ENCODE results near the gene TMEM145.
"Not testable (repeated sequence)": the region's sequence is repeated elsewhere in the genome, so short reads cannot be mapped to it uniquely, and the experiment has no call there.

TMEM145 gene

DNA sequence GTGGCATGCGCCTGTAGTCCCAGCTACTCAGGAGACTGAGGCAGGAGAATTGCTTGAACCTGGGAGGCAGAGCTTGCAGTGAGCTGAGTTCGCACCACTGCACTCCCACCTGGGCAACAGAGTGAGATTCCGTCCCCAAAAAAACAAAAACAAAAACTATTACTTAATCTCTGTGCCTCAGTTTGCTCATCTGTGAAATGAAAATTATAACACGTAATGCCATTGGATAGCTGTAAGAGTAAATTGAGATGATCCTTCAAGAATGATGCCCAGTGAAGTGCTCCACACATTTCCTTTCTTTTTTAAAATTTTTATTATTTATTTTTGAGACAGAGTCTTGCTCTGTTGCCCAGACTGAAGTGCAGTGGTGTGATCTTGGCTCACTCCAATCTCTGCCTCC lies 26.8 kb downstream of the TMEM145 start:
- H3K4me1 Mint-ChIP-seq (ENCODE audit: low read depth); H3K27ac Mint-ChIP-seq; H3K4me3 Mint-ChIP-seq: not testable (repeated sequence)

DNA sequence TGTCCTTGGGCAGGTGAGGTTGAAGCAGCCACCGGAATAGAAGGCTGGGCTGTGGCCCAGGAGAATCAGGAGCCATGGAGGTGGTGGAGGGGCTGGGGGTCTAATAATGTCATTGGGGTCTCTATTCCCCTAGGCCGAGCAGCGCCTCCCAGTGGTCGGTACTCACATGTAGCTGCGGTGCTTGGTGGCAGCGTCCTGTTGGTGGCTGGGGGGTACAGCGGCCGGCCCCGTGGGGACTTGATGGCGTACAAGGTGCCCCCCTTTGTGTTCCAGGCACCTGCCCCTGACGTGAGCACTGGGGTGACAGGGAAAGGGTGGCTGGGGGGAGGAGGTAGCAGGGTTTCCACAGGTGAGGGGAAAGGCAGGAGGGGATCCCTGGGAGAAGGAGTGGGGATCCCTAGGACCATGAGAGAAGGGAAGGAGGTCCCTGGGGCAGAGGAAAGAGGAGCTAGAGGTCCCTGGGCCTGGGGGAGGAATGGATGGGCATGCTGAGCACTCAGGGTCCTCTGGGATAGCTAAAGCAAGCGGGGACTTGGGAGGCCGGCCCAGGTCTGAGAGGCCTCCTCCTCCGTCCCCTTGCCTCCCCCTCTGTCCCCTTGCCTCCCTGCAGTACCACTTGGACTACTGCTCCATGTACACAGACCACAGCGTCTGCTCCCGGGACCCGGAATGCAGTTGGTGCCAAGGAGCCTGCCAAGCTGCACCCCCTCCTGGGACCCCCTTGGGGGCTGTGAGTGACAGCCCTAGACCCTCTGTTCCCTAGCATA lies 30.4 kb downstream of the TMEM145 start:
- Mint-ChIP-seq H3K4me3 (no peak overlapping the region), H3K27me3 (no peaks in the 10 kb centered on the region), H3K9me3 (no peaks in the 10 kb centered on the region), H3K27ac (no peak overlapping the region), H3K36me3 (ENCODE audit: low read depth) (peaks cover under 1% of the 10 kb centered on the region), H3K4me1 (ENCODE audit: low read depth) (no peaks in the 10 kb centered on the region)

More for the DNA sequence above, 26.8 kb downstream of the TMEM145 start:
- H3K36me3 Mint-ChIP-seq (ENCODE audit: low read depth); H3K9me3 Mint-ChIP-seq; H3K27me3 Mint-ChIP-seq: not testable (repeated sequence)

- no peak overlapping the region for H3K27ac Mint-ChIP-seq
- H3K4me3 Mint-ChIP-seq: no peak overlapping the region
- no peaks in the 10 kb centered on the region for H3K4me1 Mint-ChIP-seq (ENCODE audit: low read depth)
- no peaks in the 10 kb centered on the region for H3K36me3 Mint-ChIP-seq (ENCODE audit: low read depth)
- H3K27me3 Mint-ChIP-seq: no peaks in the 10 kb centered on the region
- H3K9me3 Mint-ChIP-seq: no peaks in the 10 kb centered on the region
Observed at GRCh38 chr19:42344336-42344893, 31.3 kb downstream of the TMEM145 start.

GRCh38 chr19:42345191-42345812 lies 32.2 kb downstream of the TMEM145 start:
- no peak overlapping the region for H3K27ac Mint-ChIP-seq
- no peaks in the 10 kb centered on the region for H3K27me3 Mint-ChIP-seq
- no peaks in the 10 kb centered on the region for H3K36me3 Mint-ChIP-seq (ENCODE audit: low read depth)
- no peaks in the 10 kb centered on the region for H3K4me1 Mint-ChIP-seq (ENCODE audit: low read depth)
- H3K9me3 Mint-ChIP-seq: no peaks in the 10 kb centered on the region
- H3K4me3 Mint-ChIP-seq: no peak overlapping the region

- H3K4me1 Mint-ChIP-seq (ENCODE audit: low read depth): no peaks in the 10 kb centered on the region
- no peaks in the 10 kb centered on the region for H3K36me3 Mint-ChIP-seq (ENCODE audit: low read depth)
- no peaks in the 10 kb centered on the region for H3K9me3 Mint-ChIP-seq
- H3K4me3 Mint-ChIP-seq: no peak overlapping the region
- H3K27ac Mint-ChIP-seq: no peak overlapping the region
- no peaks in the 10 kb centered on the region for H3K27me3 Mint-ChIP-seq
Observed at GRCh38 chr19:42348211-42348610, 35.1 kb downstream of the TMEM145 start.

DNA sequence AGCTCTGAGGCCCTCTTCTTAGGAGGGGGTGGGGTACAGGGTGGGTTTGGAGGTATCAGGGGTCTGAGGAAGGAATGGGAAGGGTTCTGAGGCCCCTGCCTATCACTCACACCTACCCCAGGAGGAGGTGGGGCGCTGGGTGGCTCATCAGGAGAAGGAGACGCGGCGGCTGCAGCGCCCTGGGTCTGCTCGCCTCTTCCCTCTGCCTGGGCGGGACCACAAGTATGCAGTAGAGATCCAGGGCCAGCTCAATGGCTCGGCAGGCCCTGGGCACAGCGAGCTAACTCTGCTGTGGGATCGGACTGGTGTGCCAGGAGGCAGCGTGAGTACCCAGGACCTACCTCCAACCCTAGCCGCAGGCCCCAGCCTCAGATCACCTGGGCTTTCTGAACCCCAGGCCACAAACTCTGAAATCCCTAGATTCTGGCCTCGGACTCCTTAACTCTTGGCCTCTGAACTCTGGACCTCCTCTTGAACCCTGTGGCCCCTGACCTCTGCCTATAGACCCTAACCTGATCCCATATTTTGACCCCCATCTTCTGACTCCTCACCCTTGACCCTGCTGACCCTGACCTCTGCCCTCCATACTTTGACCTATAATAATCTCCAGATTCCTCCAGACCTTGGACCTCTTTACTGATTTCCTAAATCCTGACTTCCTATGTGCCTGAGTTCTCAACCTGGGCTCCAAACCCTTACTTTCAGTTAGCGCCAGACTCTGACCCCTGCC lies 36.4 kb downstream of the TMEM145 start:
- no peaks in the 10 kb centered on the region for H3K36me3 Mint-ChIP-seq (ENCODE audit: low read depth)
- H3K27ac Mint-ChIP-seq: no peak overlapping the region
- no peaks in the 10 kb centered on the region for H3K9me3 Mint-ChIP-seq
- H3K4me3 Mint-ChIP-seq: no peak overlapping the region
- H3K27me3 Mint-ChIP-seq: no peaks in the 10 kb centered on the region
- no peaks in the 10 kb centered on the region for H3K4me1 Mint-ChIP-seq (ENCODE audit: low read depth)

- H3K9me3 Mint-ChIP-seq: no peaks in the 10 kb centered on the region
- H3K36me3 Mint-ChIP-seq (ENCODE audit: low read depth): no peaks in the 10 kb centered on the region
- H3K4me1 Mint-ChIP-seq (ENCODE audit: low read depth): no peaks in the 10 kb centered on the region
- no peaks in the 10 kb centered on the region for H3K27me3 Mint-ChIP-seq
- no peak overlapping the region for H3K27ac Mint-ChIP-seq
- H3K4me3 Mint-ChIP-seq: no peak overlapping the region
Observed at GRCh38 chr19:42350417-42350816, 37.3 kb downstream of the TMEM145 start.

DNA sequence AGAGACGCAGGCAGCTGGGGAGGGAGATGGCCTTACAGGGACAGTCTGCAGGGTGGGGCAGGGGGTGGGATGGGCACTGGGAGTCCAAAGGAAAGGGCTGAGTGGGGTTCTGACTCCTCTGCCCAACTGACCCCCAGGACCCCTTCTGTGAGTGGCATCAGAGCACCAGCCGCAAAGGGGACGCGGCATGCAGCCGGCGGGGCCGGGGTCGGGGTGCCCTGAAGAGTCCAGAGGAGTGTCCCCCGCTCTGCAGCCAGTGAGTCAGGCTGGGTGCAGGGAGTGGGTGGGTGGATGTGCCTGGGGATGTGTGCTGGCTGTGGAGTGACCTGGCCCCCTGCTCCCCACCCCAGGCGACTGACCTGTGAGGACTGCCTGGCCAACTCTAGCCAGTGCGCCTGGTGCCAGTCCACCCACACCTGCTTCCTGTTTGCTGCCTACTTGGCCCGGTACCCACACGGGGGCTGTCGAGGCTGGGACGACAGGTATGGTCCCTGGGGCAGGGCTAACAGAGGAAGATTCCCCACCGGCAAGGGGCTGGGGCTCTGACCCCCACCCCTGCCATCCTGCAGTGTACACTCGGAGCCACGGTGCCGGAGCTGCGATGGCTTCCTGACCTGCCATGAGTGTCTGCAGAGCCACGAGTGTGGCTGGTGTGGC lies 38.1 kb downstream of the TMEM145 start:
- Mint-ChIP-seq H3K9me3 (no peaks in the 10 kb centered on the region), H3K4me1 (ENCODE audit: low read depth) (no peaks in the 10 kb centered on the region), H3K4me3 (no peak overlapping the region), H3K27ac (no peak overlapping the region), H3K36me3 (ENCODE audit: low read depth) (no peaks in the 10 kb centered on the region), H3K27me3 (no peaks in the 10 kb centered on the region)

GRCh38 chr19:42352301-42353259 lies 39.5 kb downstream of the TMEM145 start:
- H3K36me3 Mint-ChIP-seq (ENCODE audit: low read depth): no peaks in the 10 kb centered on the region
- H3K27me3 Mint-ChIP-seq: no peaks in the 10 kb centered on the region
- H3K9me3 Mint-ChIP-seq: no peaks in the 10 kb centered on the region
- no peak overlapping the region for H3K4me3 Mint-ChIP-seq
- H3K4me1 Mint-ChIP-seq (ENCODE audit: low read depth): no peaks in the 10 kb centered on the region
- H3K27ac Mint-ChIP-seq: no peak overlapping the region

GRCh38 chr19:42353341-42354015 lies 40.4 kb downstream of the TMEM145 start:
- Mint-ChIP-seq H3K9me3 (no peaks in the 10 kb centered on the region), H3K27ac (no peak overlapping the region), H3K4me3 (no peak overlapping the region)

GRCh38 chr19:42355896-42356295 lies 42.8 kb downstream of the TMEM145 start:
- Mint-ChIP-seq H3K27me3 (no peaks in the 10 kb centered on the region), H3K36me3 (ENCODE audit: low read depth) (peaks cover 4% of the 10 kb centered on the region), H3K27ac (no peak overlapping the region), H3K9me3 (no peaks in the 10 kb centered on the region), H3K4me3 (no peak overlapping the region), H3K4me1 (ENCODE audit: low read depth) (no peaks in the 10 kb centered on the region)

More at GRCh38 chr19:42353341-42354015, 40.4 kb downstream of the TMEM145 start:
- Mint-ChIP-seq H3K36me3 (ENCODE audit: low read depth) (no peaks in the 10 kb centered on the region), H3K27me3 (no peaks in the 10 kb centered on the region), H3K4me1 (ENCODE audit: low read depth) (no peaks in the 10 kb centered on the region)

- Mint-ChIP-seq H3K27ac (no peak overlapping the region), H3K36me3 (ENCODE audit: low read depth) (peaks cover 4% of the 10 kb centered on the region), H3K27me3 (no peaks in the 10 kb centered on the region), H3K9me3 (no peaks in the 10 kb centered on the region), H3K4me1 (ENCODE audit: low read depth) (no peaks in the 10 kb centered on the region), H3K4me3 (no peak overlapping the region)
Observed at GRCh38 chr19:42356686-42357085, 43.6 kb downstream of the TMEM145 start.

GRCh38 chr19:42357290-42357689 lies 44.2 kb downstream of the TMEM145 start:
- no peaks in the 10 kb centered on the region for H3K4me1 Mint-ChIP-seq (ENCODE audit: low read depth)
- H3K36me3 Mint-ChIP-seq (ENCODE audit: low read depth): peaks cover 4% of the 10 kb centered on the region
- H3K9me3 Mint-ChIP-seq: no peaks in the 10 kb centered on the region
- H3K4me3 Mint-ChIP-seq: no peak overlapping the region
- no peak overlapping the region for H3K27ac Mint-ChIP-seq
- no peaks in the 10 kb centered on the region for H3K27me3 Mint-ChIP-seq

Data from stimulated activated naive CD8-positive, alpha-beta T cell treated with anti-CD3 and anti-CD28 coated beads, Interleukin-15, Interleukin-2, amounts not matched to agents 100 ng/mL and 50 ng/mL, for 24 hours (primary cell).